ENCODE measurements around the gene TPM1.

DNA sequence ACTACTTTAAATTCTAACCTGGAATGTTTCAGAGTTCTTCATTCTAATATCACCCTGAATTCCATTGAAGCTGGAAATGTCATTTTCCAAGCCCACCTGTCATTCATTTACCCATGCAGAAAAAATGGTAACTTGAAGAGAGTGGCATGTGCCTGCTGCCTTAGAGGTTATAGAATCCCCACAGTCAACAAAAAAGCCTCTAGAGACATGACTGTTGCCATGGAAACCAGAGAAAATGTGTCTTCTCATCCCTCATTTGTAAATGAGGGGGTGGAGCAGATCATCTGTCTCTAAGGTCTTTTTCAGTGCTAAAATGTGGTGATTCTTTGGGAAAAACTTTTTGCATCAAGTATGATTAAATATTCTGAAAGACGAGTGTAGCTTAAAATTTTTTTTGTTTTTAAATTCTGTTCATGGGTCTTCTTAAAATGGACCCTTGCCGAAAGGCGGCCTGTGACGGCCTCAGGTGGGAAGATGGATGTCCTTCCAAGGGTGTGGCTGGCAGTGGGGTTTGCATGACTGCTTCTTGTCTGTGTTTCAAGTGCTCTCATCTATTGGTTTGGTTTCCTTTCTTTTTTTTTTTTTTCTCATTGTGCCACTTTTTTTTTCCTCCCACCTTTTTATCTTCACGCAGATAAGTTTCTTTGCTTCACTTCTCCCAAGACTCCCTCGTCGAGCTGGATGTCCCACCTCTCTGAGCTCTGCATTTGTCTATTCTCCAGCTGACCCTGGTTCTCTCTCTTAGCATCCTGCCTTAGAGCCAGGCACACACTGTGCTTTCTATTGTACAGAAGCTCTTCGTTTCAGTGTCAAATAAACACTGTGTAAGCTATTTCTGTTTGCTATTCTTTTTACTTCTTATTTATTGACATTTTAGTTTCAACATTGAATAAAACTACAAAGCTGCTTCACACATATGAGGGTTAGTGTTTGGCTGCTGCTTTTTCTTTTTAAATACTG, 23.0 kb downstream of the TPM1 start:
- no peak for TF ChIP-seq POLR2A (IDR thresholded peaks at IDR 0.05)
- TF ChIP-seq, protein P1, sequence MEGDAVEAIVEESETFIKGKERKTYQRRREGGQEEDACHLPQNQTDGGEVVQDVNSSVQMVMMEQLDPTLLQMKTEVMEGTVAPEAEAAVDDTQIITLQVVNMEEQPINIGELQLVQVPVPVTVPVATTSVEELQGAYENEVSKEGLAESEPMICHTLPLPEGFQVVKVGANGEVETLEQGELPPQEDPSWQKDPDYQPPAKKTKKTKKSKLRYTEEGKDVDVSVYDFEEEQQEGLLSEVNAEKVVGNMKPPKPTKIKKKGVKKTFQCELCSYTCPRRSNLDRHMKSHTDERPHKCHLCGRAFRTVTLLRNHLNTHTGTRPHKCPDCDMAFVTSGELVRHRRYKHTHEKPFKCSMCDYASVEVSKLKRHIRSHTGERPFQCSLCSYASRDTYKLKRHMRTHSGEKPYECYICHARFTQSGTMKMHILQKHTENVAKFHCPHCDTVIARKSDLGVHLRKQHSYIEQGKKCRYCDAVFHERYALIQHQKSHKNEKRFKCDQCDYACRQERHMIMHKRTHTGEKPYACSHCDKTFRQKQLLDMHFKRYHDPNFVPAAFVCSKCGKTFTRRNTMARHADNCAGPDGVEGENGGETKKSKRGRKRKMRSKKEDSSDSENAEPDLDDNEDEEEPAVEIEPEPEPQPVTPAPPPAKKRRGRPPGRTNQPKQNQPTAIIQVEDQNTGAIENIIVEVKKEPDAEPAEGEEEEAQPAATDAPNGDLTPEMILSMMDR (IDR thresholded peaks at IDR 0.05 in 4 of 5, conservative IDR thresholded peaks at IDR 0.05 in 1 of 5), result no peak

Measured in gastrocnemius medialis (tissue), 4 donors.